Hematopoietic multipotent progenitor cell (in vitro differentiated cells): ENCODE measurements around the gene PQBP1. TPM values are rescaled to one million over a fixed set of nuclear protein-coding genes. Genes with fewer than 3 reads are reported as not detected.

Experiments
- DNase-seq, 3 donors: peaks; one replicate each; pipeline ENCODE4 v3.0.0-alpha.2; 2011 to 2015; ENCODE audit warnings: low read depth in 2 of 3, low spot score in 2 of 3
- total RNA-seq: library from RNA; depleted of rRNA; stranded (reverse); fragments of >200 nt; gene quantifications from one replicate; pipeline ENCODE4 v1.2.3, GENCODE V29; 2012

PQBP1 gene
- total RNA-seq, 1 donor, result 89.9 TPM

DNA sequence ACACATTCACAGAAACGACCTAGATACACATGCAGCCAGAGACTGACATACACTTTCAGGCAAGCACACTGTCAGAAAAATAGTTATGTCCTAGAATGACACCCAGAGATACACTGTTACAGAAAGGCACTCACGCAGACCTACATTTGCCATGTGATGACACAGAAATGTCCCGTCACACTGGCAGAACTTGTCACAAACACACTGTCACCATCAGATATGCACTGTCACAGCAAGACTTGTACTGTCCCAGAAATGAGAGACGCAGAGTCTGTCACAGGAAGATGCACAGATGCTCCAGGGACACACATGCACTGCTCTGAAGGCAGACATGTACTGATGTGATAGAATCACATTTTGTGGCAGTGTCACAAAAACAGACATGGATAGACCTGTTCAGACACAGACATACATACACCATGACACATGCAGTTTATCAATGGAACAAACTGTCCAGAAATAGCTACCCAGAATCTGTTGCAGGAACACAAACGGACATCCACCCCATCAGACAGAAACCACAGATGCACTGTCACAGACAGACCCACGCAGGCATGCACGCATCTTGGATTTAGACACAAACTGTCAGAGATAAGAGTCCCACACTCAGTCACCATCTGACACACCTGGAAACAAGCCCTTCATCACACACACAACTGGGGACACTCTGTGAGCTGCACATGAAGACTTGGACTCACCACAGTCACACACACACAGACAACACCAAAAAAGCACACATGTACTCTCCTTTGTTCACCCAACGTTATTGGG lies 22.4 kb downstream of the PQBP1 start:
- no peak for DNase-seq

DNA sequence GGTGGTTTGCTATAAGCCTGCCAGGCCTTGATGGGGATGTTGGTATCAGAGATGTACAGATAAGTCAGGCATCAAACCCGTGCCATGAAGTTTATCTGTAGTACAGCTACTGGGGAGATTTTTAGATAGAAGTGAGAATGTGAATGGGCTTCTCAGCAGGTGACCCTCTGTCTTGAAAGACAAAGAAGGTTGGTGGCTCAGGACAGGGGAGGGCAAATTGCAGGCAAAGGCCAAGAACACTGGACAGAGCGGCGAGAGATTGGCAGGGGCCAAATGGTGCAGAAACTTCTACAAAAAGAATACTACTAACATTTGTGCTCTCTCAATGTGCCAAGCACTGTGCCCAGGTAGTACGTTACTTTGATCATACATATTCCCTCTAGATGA lies 23.0 kb downstream of the PQBP1 start:
- no peak for DNase-seq

DNA sequence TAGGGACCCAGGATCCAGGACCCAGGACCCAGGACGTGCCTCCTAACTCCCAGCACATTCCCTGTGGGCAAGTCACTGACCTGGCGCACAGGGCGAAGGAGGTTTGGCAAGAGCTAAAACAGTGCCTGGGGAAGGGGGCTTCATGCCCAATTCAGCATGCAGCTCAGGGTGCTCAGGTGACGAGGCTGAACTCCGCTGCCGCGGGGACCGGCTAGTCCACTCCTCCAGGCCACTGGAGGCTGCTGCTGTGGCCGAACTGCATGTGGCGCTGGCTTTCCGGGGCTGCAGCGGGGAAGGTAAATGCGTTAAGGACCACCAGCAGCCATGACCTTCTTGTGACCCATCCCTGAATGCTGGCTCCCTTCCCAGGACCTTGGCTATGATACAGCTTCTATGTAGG lies 26.0 kb downstream of the PQBP1 start:
- no peak for DNase-seq

DNA sequence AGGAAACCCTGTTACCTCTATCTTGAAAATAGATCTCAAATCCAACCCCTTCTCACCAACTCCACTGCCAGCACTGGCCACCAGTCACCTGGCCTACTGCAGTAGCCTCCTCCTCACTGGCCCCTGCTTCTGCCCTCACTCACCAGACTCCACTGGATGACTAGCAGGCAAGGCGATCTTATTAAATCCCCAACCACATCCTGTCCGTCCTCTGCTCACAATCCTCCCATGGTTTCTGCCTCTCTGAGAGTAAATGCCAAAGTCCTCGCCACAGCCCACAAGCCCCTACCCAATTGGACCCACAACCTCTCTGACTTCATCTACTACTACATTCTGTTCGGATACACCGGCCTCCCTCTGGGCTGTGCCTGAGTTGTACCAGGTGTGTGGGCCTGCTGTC lies 26.5 kb downstream of the PQBP1 start:
- DNase-seq, result no peak

DNA sequence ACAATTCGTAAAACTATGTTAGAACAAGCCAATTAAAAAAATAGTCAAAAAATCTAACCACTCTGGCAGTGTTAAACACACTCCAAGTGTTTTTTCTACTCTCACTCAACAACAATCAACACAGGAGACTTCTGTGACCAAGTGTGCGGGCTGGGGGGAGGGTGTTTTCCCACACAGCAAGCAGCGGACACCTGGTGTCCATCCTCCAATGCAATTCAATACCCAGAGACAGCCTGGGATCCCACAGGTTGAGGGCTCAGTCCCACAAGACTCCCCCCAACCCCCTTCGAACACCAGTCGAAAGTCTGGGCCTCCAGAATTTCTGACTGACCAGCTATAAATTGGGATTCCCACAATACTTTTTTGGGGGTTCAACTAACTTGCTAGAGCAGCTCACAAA lies 29.4 kb downstream of the PQBP1 start:
- no peak for DNase-seq

DNA sequence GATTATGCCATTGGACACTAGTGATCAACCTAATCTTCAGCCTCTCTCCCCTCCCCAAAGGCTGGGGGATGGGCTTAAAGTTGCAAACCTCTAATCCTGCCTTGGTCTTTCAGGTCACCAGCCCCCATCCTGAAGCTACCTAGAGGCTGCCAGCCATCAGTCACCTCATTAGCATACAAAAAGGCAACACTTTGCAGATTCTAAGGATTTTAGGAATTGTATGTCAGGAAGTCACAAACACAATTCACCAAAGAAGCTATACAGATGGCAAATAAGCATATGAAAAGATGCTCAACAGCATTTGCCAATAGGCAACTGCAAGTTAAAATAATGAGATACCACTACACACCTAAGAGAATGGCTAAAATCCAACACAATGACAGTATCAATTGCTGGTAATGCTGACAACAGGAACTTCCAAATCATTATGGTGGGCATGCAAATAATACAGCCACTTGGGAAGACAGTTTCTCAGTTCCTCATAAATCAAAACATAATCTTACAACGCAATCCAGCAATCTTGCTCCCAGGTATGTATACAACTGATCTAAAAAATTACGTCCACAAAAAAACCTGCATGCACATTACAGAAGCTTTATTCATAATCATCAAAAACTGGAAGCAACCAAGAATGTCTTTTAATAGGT lies 30.1 kb downstream of the PQBP1 start:
- DNase-seq, result no peak

DNA sequence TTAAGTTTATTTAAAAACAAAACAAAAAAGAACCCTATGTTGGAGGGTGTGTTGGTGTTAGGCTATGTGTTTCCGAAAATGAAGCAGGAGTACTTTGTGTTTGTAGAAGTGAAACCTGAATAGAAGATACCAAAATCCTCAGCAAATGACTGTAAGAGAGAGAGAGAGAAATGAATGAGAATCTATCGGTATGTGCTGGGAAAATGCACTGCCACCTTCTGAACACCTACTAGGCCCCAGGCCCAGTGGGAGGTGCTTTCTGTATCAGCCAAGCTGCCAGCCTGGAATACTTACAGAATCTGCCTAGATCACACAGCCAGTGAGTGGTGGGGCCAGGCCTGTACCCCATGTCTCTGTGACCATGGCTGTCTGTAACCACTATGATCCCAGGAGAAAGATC lies 36.0 kb downstream of the PQBP1 start:
- DNase-seq, result no peak

DNA sequence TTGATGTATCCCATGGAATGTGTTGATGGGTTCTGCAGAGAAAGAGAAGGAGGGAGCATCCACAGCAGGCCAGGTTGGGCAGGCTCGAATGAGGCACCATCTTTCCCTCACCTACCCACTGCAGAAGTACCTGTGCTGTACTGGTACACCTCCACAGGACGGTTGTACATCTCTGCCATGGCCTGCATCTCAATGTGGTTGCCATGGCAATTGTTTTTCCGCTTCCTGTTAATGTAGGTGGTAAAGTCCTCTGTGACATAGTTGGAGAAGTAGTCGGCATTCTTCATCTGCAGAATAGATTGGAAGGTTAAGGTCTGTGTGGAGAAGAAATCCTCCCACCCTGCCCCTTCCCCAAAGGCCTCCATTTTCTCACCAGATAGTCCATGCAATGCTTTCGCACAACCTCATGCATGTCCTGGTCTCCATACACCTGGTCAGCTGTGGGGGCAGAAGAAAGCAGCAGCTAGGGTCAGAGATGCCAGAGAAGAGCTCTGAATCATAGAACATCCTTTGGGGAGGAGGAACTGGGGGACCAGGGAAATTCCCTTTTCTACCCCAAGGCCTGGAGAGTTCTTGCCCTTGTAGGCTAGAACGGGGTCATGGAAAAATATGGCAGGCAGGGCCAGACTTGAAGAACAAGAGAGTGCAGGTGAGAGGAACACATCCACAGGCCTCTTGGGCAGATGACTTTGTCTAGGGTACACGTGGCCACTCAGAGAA lies 37.0 kb downstream of the PQBP1 start:
- no peak for DNase-seq

DNA sequence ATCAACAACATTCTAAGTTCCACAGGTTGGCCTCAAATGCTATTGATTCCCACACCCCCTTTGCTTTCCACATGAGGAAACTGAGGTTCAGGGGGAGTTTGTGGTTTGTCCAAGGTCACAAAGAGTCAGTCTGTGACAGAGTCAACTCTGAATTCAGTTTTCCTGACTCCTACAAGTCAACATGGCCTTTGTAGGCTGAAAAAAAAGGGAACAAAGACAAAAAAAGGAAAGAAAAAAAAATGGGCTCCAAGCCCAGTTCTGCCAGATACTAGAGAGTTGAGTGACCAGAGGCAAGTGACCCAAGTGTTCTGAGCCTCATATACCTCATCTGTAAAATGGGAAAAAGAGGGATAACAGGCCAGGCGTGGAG lies 37.6 kb downstream of the PQBP1 start:
- no peak for DNase-seq

DNA sequence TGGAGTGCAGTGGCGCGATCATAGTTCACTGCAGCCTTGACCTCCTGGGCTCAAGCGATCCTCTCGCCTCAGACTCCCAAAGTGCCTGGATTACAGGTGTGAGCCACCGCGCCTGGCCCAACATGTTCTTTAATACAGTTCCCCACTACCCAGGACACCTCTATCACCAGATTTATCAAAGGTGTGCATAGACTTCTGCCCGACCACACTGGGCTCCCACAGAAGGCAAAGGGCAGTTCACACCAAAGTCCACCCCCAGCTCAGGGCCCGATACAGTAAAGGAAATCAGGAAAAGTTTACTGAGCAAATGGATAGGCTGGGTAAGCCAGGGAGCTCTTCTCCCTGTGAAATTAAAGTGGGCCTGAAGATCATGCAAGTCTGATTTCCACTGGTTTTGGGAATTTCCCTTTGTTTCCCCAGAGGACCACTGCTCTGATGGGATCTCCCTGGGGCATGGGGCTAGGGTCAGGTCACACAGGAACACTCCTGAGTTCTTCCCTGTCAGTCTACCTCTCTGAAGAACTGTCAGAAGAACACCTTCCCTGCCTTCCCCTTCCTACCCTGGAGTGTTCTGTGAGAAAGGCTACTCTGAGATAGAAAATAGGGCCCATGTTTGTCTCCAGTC lies 38.8 kb downstream of the PQBP1 start:
- no peak for DNase-seq

DNA sequence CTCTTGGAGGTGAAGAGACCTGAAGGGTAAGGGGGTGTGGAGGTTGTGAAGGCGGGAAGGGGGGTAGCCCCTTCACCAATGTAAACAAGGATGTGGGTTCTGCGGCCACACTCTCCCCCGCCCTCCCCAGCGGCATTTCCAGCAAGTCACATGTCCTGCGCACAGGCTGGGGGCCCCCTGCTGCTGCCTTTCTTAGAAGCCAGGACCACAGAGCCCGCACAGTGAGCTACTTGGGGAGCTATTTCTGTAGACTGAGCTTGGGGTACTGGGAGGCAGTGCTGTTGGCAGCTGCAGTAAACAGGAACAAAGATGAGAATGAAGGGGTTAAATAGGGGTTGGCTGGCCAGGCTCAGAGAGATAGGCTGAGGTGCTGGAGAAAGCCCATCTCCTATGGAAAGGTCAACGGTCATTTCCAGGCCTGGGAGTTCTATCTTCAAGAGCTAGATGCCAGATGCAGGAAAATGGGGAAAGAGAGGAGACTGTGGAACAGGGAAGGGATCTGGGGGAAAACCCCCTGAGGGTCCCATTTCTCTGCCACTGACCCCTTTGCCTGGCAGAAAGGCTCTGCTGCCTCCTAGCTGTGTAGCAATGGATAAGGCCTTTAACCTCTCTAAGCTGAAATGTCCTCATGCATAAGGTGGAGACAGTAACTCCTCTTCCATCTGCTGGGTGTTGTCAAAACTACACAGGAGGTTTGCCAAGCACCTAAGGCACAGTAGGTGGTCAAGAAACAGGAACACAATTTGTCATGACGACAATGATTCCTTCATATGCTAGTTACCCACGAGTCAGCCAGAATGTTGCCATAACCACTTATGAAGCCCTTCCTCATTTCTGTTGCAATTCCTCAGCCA lies 39.6 kb downstream of the PQBP1 start:
- peak; percentile 76 to 93 (median 83) for DNase-seq

DNA sequence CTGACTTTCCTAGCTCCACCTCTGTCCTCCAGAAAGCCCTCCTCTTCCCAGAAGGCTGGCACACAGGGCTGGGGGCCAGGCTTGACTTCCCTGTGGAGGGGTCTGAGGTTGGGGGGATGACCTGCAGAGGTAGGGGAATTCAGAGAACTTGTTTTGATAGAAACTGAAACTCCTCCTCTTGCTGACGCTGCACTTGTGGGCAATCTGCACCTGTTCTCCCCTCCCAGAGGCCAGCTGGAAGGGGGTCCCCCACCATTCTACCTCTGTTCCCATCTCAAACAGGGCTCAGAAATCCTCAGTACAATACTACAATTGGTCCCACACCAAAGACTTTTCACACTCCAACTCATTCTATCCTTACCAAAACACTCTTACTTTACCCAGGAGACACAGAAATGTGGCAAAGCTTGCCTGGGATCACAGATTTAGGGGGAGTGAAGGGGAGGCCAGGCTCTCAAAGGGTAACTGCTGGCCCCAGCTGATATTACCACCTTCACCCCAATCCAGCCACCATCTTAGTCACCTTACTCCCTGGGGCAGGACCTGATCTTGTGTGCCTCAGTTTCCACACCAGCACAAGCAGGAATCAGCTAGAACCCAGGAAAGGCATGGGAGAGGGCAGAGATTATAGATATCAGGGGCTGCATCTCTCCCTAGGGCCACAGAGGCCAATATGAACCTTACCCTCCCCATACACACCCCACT lies 41.1 kb downstream of the PQBP1 start:
- peak in 2 of 3 donors; percentile 62 to 85 for DNase-seq

DNA sequence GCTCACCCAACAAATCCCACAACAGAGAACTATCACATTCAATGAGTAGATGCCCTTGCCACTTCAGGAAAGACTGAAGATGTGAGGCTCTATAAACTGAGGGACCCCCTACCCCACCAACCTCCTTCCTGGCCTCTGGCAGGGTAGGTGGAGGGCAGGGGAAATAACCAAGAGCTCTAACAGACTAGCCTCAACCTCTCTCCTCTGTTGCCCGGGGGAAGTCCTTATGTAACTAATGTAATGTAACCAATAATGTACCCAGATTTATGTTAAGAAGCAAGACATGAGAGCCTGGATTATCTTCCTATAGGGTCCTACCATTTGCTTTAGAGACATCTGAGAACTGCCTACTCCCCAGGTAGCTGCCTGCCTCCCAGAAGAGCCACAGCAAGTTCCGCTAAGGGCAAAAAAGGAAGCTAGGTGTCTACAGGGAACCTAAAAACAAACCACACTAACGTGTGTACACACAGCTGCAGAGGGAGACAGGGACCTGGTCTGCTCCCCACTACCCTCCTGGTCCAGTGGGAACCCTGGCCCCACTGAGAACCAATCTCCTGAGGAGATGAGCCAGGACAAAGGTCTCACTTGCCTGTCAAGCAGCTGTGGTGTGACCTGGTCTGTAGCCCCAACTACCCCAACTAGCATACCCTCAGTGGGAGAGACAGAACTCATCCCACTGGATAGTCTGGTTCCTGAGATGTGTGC lies 41.9 kb downstream of the PQBP1 start:
- no peak for DNase-seq

DNA sequence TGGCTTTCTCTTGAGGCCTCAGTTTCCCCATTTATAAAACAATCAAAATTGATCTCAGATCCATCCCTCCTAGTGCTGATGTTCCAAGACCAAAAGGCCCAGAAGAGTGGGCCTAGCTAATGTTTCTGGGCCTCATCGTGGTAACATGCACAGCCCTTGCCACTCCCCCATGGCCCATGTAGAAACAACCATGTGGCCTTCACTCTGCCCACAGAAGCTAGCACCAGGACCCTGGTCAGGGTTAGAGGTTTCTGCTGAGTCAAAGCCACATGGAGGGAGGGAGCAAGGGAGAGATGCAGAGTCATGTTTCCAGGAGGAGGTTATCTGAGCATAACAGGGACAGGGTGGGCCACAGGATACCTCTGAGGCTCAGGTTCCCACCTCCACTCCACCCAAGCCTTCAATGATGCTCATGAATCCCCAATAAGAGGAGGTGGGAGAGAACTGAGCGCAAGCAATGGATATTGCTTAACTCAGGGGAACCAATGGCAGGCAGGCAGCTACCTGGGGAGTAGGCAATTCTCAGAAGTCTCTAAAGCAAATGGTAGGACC lies 42.8 kb downstream of the PQBP1 start:
- DNase-seq, result peak in 1 of 3 donors; percentile 19

DNA sequence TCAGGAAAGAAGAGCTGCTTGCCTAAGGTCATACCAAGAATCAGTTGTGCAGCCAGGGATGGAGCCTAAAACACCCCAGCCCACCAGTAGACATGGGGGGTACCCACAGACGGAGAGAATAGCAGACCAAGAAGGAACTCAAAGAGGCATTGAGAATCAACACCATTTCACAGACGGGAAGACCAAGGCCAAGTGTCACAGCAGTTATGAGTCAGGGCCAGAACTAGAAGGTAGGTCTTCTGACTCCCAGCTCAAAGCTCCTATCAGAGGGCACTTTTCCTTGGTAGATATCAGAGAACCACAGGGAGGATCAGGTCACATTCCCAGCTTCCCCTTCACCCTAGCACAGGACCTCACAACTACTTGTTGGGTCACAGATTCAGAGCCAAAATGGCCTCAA lies 45.2 kb downstream of the PQBP1 start:
- no peak for DNase-seq

DNA sequence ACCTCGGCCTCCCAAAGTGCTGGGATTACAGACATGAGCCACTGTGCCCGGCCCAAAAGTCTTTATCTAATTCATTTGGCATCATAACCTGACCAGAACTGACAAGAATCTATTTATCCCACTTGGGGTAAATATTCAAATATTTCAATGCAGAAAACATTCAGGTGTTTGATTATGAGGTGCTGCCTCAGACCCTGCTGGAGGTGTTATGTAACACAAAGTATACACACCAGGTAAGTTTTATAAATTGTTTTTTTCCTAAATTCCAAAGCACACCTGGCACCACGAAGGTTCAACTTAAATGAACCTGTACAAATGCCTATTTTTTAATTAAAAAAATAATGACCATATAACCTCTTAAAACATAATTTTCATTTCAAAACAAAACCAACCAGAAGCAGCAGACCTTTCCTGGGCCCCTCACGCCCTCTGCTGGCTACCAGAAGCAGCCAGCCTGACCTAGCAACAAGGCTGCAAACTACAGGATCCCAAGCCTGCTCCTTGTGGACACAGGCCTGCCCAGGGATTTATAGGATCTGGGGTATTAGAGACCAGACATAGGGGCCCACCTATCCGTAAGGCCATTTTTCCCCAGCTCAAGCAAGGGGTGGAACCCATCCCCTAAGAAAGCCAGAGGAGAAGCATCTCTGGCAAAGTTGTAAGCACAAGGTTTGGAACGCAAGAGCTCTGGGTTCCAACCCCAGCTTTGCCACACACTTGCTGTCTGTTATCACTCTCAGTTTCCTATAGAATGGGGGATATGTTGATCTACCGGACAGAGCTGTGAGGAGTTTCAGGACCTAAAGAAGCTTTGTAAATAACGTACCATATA lies 48.0 kb downstream of the PQBP1 start:
- DNase-seq, result peak in 1 of 3 donors; percentile 47

DNA sequence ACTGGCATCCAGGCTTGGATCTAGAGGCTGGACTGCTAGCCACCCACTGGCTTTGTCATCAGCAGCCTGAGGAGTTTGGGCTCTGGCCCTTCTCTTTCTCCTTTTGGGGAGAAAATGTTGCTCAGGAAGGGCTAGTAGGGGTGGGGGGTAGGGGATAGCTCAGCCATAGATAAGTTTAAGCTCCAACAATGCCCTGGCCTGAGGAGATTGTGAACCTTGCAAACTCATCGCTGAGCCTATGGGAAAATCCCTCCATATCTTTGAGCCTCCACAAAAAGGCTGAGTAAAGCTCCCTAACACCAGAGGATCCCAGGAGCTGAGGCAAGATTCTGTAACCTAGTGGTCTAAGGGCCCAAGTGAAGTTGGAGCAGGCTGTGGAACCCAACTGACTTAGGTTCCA lies 50.9 kb downstream of the PQBP1 start:
- DNase-seq, result no peak
